Measurements from ENCODE around the gene SF3B2.
"Not testable (repeated sequence)": the region's sequence is repeated elsewhere in the genome, so short reads cannot be mapped to it uniquely, and the experiment has no call there.

Gene SF3B2, protein sequence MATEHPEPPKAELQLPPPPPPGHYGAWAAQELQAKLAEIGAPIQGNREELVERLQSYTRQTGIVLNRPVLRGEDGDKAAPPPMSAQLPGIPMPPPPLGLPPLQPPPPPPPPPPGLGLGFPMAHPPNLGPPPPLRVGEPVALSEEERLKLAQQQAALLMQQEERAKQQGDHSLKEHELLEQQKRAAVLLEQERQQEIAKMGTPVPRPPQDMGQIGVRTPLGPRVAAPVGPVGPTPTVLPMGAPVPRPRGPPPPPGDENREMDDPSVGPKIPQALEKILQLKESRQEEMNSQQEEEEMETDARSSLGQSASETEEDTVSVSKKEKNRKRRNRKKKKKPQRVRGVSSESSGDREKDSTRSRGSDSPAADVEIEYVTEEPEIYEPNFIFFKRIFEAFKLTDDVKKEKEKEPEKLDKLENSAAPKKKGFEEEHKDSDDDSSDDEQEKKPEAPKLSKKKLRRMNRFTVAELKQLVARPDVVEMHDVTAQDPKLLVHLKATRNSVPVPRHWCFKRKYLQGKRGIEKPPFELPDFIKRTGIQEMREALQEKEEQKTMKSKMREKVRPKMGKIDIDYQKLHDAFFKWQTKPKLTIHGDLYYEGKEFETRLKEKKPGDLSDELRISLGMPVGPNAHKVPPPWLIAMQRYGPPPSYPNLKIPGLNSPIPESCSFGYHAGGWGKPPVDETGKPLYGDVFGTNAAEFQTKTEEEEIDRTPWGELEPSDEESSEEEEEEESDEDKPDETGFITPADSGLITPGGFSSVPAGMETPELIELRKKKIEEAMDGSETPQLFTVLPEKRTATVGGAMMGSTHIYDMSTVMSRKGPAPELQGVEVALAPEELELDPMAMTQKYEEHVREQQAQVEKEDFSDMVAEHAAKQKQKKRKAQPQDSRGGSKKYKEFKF

DNA sequence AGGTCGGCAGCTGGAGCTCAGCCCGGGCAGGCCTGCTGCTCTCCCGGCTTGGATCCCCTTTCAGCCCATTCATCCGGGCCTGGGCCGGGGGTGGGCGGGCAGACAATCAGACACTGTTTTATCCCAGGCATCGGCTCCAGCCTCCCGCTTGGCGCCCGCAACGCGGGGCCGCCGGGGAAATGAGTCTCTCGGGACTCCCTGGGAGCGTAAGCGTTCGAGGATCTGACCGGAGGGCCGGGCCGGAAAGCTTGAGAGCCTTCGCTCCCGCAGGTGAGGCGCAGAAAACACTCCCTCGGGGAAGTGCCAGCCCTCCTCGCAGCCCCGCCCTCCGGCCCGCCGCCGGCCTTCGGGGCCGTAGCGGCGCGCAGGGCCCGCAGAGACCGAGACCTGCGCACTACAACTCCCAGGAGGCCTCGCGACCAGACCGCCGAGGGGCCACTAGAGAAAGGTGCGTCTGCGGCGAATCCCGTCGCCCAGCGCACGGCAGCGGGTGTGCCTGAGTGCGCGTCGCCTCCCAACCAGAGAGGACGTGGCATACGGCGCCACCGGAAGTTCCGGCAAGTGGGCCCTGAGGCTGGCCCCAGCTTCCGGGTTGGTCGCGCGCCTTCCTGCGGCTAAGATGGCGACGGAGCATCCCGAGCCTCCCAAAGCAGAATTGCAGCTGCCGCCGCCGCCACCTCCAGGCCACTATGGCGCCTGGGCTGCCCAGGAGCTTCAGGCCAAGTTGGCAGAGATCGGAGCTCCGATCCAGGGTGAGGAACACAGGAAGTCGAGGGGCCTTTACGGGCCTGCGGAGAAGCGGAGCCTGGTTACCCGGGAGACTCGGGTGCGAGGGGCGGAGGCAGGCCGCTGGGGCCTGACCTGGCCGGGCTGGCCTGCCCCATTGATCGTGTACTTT is at the start of gene SF3B2:
SF3B2 (plus strand) TSS at position 599 of the 898 bp plus-strand sequence; CDS start at position 620, 21 bp downstream.
- DNase-seq (ENCODE audit: low spot score) = peak; percentile 98

DNA sequence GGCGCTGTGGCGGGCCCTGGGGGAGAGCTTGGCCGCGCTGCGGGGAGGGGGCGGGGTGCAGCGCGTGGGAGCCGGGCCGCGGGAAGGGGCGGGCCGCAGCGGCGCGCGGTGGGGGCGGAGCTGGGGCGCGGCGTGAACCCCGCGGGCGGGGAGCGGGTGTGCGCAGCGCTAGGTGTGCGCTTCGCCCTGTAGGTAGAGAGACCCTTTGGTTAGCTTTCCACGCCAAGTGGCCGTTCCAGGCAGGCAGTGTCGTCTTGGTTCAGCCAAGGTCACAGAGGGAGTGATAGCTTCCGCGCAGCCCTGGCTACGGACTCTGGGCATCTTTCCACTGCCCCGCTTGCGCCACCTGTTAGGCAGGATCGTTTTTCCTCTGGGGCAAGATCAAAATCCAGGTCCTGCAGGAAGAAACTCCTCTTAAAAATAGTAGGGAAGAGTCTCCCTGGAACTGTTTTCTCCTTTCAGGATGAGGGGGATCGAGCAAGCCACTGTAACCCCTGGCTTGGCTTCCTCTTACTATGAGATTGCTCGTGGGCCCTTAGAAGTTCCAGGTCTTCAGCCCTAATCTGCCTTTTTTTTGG is 49.4 kb upstream of the SF3B2 start:
- DNase-seq (ENCODE audit: low spot score) = peak; percentile 84

DNA sequence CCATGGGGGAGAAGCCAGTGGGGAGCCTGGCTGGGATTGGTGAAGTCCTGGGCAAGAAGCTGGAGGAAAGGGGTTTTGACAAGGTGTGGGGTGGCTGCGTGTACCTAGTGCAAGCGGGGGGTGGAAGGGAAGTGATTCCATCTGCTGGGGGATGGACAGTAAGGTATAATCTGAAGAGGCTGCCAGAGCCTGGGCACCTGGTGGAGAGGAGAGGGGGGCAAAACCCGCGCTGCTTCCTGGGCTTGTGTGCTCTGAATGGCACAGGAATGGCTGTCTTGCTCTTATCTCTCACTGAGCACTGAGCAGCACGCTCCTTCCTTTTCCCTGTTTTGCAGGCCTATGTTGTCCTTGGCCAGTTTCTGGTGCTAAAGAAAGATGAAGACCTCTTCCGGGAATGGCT is 48.9 kb upstream of the SF3B2 start:
- DNase-seq (ENCODE audit: low spot score) = no peak

DNA sequence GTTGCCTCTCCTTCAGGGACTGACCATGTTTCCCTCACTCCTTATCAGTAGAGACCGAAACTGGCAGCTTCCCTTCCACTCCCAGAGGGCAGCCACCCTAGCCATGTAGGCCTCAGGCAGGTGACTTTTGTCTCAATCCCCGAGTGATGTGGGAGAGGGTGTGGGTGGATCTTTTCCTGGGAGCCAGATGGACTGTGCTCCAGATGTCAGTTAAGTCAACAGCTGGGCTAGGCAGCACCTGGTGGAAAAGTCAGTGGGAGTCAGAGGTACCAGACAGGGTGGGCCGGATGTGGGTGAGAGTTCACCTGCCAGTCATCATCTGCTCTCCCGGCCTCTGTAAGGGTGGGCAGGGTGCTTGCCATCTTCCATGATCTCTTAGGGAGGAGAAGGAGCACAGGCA is 48.0 kb upstream of the SF3B2 start:
- no peak for DNase-seq (ENCODE audit: low spot score)

DNA sequence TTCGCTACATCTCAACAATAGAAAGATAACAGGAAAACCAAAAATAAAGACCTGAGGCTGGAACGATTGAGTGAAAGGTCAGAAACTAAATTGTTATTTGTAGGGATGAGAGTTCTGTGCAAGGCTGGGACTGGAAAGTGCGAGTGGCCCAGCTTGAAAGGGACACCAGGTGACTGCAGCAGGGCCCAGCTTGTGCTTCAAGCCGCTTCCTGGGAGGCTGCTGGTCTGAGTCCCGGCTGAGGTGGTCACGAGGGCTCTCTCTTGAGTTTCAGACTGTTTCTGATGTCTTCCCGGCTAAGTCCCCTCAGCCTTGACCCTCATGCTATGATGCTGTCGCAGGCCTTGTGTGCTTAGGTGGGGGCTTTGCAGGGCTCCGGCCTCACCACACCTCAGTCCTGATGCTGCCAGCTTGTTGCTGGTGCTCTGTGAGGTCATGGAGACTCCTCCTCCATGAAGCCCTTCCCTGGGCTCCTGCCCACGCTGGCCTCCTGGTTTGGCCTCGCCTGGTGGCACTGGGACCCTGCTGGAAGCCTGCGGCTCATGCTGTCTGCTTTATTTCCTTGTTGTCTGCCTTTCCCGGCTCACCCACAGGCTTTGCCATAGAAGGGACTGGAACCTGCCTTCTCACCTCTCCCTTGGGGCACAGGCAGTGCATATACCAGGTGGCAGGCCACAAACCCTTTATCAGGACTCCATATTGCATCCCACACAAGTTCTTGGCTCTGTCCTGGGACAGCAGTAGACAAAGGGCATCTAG is 45.9 kb upstream of the SF3B2 start:
- DNase-seq (ENCODE audit: low spot score) = no peak

DNA sequence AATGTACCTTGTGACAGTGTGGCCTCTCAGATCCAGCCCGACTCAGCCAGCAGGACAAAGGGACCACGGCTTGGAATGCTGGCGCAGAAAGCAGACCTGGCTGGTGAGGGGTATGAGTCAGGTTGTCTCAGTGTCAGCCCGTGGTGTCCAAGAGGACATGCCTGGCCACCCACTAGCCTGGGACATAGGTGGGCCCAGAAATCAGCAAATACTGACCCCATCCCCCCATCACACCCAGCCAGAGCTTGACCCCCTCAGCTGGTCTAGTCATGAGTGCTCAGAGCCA is 45.3 kb upstream of the SF3B2 start:
- DNase-seq (ENCODE audit: low spot score) = no peak

DNA sequence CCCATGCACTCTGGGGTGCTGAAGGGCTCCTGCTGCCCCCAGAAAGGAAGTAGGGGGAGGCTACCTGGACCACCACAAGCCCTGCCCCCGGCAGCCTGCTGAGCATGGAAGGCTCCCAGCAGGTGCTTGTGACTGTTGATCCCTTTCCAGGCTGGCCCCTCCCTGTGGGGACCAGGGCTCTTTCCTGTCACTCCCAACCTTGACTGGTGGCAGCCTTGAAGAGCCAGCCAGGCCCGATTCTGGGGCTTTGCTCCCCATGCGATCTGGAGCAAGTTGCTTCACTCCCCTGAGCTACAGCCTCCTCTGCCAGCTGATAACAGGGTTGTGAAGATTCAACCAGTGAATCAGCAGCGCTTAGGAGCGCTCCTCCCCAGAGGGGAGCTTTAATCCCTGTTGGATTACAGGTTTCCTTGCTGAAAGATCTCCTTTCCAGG is 44.9 kb upstream of the SF3B2 start:
- no peak for DNase-seq (ENCODE audit: low spot score)

DNA sequence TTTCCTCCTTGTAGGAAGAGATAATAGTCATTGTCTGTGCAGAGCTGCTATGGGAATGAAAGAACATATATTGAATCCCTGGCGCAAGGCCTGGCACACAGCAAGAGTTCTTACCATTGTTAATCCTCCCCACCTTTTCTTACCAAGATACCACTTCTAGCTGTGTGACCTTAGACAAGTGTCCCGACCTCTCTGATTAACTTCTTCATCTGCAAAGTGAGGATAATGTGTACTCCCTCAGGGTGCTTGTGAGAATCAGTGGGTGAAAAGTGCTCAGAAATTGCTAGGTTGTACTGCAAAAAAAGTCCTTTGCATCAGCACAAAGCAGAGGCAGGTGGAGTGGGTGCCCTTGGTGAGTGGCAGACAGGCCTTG is 44.1 kb upstream of the SF3B2 start:
- no peak for DNase-seq (ENCODE audit: low spot score)

DNA sequence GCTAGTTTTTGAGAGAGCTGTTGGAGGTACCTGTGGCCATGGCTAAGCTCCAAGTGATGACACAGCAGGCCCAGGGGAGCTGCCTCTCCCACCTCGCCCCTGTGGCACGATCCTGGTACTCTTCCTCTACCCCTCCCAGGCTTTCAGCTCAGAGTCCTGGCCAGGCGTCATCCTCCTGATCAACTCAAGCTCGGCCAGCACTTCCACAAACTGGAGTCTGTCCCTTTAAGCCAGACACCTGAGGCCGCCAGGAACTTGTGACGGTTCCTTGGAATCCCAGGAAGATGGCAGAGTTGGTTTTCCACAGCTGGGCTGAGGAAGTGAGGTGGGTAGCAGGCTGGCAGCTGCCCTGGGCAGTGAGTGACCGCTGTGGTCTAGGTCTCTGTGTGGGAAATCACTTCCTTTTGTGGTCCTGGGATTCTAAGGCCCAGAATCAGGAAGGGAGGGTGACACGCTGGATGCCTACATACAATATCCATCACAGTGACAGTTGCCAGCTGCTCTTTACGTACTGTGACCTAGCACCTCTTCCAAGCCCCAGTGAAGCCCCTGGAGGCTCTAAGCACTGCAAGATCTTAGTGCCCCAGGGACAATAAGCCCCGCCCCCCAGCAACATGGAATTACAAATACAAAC is 43.6 kb upstream of the SF3B2 start:
- no peak for DNase-seq (ENCODE audit: low spot score)

DNA sequence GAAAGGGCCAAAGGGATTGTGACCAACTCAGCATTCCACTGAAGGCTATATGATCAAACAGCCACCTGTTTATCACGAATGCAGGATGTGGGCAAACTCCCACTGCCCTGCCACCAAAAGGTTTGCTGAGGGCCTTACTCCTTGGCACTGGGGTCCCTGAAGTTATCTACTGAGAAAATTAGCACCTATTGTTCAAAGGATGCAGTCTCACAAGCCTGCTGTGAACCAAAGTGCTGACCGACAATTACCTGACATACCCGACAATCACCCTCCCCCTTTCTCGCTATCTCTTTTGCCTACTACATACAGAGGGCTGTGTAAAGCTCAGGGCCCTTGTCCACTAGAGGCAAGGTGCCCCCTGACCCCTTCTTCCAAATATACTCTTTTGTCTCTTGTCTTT is 42.1 kb upstream of the SF3B2 start:
- DNase-seq (ENCODE audit: low spot score) = not testable (repeated sequence)

DNA sequence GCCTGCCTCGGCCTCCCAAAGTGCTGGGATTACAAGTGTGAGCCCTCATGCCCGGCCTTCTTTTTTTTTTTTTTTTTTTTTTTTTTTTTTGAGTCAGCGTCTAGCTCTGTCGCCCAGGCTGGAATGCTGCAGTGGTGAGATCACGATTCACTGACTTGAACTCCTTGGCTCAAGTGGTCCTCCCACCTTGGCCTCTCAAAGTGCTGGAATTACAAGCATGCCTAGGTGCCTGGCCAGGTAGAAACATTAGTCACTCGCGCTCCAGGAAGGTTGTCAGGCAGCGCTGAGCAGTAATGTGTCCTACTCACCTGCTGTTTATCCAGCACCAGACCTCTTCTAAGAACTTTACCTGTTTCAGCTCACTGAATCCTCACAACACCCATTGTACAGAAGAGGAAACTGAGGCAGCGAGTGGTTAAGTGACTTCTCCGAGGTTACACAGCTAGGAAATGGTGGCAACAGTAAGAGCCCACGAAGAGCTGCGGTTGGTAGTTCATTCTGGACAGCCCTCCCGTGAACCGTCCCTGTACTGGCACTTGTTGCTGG is 40.9 kb upstream of the SF3B2 start:
- DNase-seq (ENCODE audit: low spot score) = peak; percentile 57

DNA sequence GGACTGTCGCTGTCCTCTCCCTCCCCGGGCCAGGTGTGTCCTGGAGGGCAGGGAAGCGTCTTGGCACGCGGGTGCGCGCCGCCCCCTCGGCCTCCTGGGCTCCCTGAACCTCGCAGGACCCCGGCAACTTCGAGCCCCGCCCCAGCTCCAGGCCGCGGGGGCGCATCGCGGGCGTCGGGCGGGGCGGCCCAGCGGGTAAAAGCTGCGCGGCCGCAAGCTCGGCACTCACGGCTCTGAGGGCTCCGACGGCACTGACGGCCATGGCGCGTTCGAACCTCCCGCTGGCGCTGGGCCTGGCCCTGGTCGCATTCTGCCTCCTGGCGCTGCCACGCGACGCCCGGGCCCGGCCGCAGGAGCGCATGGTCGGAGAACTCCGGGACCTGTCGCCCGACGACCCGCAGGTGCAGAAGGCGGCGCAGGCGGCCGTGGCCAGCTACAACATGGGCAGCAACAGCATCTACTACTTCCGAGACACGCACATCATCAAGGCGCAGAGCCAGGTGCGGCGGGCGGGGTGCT is 40.3 kb upstream of the SF3B2 start, which contains the start of gene CST6:
CST6 (plus strand) TSS at position 224 of the 519 bp plus-strand sequence; CDS start at position 261, 37 bp downstream.
- DNase-seq (ENCODE audit: low spot score) = no peak

DNA sequence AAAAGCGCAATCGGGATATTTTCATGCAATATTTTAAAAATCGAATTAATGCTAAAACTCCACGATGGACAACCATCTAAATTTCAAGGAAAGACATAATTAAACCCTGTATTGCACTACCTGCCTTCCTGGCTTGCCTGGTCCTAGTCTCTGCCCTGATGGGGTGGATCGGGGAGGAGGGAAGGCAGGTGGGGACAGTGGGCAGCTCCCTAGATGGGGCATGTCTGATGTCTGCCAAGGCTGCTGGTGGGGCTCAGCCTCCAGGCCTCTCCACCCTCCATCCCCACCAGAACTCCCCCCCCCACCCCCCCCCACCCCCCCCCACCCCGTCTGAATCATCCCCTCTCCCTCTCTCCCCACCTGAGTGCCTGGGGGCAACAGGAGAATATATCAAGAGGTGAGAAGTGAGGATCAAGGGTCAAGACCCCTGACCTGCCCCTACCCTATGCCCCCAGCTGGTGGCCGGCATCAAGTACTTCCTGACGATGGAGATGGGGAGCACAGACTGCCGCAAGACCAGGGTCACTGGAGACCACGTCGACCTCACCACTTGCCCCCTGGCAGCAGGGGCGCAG is 39.7 kb upstream of the SF3B2 start:
- no peak for DNase-seq (ENCODE audit: low spot score)

DNA sequence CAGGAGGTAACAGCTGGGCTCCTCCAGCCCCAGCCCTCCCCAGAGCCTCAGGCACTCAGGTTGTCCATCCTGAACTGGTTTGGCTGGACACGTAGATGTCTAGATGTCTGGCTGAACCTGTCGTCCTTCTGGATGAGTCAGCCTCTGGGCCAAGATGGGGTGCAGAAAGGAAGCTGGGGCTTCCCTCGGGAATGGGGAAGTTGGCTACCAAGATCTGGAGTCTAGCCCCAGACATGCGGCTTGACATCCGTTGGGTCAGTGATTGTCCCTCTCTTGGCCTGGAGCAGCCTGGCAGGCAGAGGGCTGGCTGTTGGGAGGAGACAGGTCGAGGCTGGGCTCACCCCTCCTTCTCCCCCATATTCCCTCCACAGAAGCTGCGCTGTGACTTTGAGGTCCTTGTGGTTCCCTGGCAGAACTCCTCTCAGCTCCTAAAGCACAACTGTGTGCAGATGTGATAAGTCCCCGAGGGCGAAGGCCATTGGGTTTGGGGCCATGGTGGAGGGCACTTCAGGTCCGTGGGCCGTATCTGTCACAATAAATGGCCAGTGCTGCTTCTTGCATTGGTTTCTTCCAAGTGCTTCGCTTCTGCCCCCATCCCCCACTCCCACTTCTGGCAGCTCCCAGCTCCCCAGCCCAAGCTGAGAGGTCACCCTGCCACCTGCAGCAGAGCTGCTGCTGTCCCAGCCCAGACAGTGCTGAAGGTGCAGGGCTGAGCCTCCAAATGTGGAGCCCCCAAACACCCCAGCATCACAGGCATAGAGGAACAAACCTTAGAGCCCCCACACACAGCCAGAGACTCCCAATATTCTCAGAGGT is 39.0 kb upstream of the SF3B2 start:
- no peak for DNase-seq (ENCODE audit: low spot score)

DNA sequence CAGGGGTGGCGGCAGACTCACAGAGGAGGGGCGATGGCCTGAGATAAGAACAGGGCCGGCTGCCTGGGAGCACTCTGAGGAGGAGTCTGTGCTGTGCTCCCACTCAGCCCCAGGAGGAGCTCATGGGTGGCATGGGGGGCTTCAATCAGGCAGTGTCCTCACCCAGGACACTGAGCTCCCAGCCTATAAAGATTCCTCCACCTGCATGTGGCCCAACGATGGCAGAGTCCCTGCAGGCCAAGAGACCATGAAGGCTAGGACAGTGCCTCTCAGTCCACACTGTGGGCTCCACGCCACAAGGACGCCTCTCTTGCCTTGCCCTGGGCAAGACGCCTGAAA is 38.4 kb upstream of the SF3B2 start:
- no peak for DNase-seq (ENCODE audit: low spot score)

DNA sequence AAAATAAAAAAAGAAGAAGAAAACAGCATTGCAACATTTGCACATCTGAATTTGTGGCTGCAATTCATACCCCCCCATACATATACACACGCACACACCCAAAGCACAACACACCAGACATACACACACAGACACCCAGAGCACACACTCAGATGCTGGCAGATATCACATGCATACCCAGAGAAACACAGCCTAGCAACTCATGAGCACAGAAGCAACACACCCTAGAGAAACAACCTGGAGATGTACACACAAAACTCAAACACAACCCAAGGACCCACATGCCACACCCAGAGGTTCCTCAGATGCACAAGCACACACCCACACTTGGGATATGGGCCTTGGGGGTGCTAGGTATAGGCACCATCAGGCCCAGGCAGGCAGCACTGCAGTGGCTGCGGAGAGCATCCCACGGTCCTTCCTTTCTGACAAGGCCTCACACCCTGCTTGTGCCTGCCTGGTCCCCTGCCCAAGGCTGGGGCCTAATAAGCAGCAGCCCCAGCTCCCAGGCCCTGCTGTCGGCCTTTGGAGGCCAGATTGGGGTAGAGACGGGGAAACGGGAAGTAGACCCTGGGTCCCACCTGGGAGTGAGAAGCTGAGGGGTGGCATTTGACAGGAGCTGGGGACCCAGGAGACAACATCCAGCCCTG is 37.2 kb upstream of the SF3B2 start:
- no peak for DNase-seq (ENCODE audit: low spot score)

DNA sequence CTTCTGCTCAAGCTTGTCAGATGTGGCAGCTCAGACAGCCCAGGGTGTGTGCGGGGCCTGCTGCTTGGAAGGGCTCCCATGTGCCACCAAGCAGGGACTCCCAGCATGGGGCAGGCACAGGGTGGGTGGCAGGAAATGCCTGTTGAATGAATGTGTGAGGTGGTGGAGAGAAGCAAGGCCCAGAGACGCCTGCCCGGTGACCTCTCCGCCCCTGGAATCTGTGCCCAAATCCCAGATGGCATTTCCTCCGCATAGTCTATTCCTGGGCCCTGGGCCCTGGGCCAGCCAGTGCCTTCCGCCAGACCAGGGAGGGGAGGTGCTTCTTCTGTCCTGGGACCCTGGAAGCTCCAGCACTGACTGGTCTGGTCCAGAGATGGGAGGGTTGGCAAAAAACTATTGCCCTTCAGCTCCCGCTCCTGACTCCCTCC is 36.7 kb upstream of the SF3B2 start:
- peak; percentile 56 for DNase-seq (ENCODE audit: low spot score)

Data from AG20443 (cell line).